B cell (primary cell): ENCODE measurements around the gene SDK2.

ENCODE experiments used
- EZH2 ChIP-seq: IDR thresholded peaks from 2 replicates; pipeline ENCODE4 v1.6.1; 2012; ENCODE audit warnings: borderline replicate concordance, low read depth, mild to moderate bottlenecking, moderate library complexity, low read length; ENCODE audit not compliant: insufficient read depth, poor library complexity, severe bottlenecking
- TF ChIP-seq, protein P1 (sequence below): fragments of 200-600 bp; IDR thresholded peaks from one replicate; pipeline ENCODE4 v1.8.0; 2022; ENCODE audit warnings: antibody characterized with exemption, mild to moderate bottlenecking

DNA sequence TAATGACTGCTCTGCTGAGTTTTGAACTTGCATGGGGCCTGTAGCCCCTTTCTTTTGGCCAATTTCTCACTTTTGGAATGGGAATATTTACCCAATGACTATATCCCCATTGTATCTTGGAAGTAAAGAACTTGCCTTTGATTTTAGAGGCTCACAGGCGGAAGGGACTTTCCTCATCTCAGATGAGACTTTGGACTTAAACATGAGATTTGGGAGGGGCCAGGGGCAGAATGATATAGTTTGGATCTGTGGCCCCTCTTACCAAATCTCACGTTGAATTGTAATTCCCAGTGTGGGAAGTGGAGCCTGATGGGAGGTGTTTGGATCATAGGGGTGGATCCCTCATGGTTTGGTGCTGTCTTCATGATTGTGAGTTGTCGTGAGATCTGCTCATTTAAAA, 42.7 kb upstream of the SDK2 start:
- TF ChIP-seq, protein P1, sequence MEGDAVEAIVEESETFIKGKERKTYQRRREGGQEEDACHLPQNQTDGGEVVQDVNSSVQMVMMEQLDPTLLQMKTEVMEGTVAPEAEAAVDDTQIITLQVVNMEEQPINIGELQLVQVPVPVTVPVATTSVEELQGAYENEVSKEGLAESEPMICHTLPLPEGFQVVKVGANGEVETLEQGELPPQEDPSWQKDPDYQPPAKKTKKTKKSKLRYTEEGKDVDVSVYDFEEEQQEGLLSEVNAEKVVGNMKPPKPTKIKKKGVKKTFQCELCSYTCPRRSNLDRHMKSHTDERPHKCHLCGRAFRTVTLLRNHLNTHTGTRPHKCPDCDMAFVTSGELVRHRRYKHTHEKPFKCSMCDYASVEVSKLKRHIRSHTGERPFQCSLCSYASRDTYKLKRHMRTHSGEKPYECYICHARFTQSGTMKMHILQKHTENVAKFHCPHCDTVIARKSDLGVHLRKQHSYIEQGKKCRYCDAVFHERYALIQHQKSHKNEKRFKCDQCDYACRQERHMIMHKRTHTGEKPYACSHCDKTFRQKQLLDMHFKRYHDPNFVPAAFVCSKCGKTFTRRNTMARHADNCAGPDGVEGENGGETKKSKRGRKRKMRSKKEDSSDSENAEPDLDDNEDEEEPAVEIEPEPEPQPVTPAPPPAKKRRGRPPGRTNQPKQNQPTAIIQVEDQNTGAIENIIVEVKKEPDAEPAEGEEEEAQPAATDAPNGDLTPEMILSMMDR: no peak
- TF ChIP-seq EZH2: no peak
